OCI-LY1 (cell line): Measurements from ENCODE around the gene CNOT8.

Experiments used
- H2AFZ ChIP-seq: fragments of 200-600 bp; sonication (generic), shearing (Covaris generic); 2 replicates; pipeline ENCODE4 v1.6.0; 2014; ENCODE audit warnings: antibody characterized with exemption, mild to moderate bottlenecking, low read length
- H3F3A ChIP-seq: fragments of 200-600 bp; sonication (generic), shearing (Covaris generic); 2 replicates; pipeline ENCODE4 v1.6.0; 2014; ENCODE audit warnings: mild to moderate bottlenecking, antibody characterized with exemption, low read length, moderate library complexity; ENCODE audit not compliant: insufficient read depth
- H3K27ac ChIP-seq: fragments of 200-600 bp; sonication (generic); 2 replicates; pipeline ENCODE4 v1.5.1; 2014; ENCODE audit warnings: low read length, mixed run types, mild to moderate bottlenecking, low read depth; ENCODE audit not compliant: poor library complexity, severe bottlenecking
- H3K27me3 ChIP-seq: fragments of 200-600 bp; sonication (generic); 2 replicates; pipeline ENCODE4 v1.6.0; 2014; ENCODE audit warnings: antibody characterized with exemption, mild to moderate bottlenecking, low read length, moderate library complexity; ENCODE audit not compliant: insufficient read depth
- H3K36me3 ChIP-seq: fragments of 200-600 bp; sonication (generic); 2 replicates; pipeline ENCODE4 v1.6.1; 2014; ENCODE audit warnings: mild to moderate bottlenecking, antibody characterized with exemption, low read length, moderate library complexity, mixed read lengths; ENCODE audit not compliant: insufficient read depth
- H3K4me1 ChIP-seq: fragments of 200-600 bp; sonication (generic); 2 replicates; pipeline ENCODE4 v1.5.1; 2014; ENCODE audit warnings: mild to moderate bottlenecking, low read length, moderate library complexity; ENCODE audit not compliant: insufficient read depth, severe bottlenecking
- H3K4me2 ChIP-seq: fragments of 200-600 bp; sonication (generic), shearing (Covaris generic); 2 replicates; pipeline ENCODE4 v1.6.1; 2014; ENCODE audit warnings: low read length
- H3K4me3 ChIP-seq: fragments of 200-600 bp; sonication (generic); 2 replicates; pipeline ENCODE4 v1.5.1; 2014; ENCODE audit warnings: low read length, low read depth, mild to moderate bottlenecking, mixed read lengths; ENCODE audit not compliant: poor library complexity, severe bottlenecking
- H3K79me2 ChIP-seq: fragments of 200-600 bp; shearing (Covaris generic); 2 replicates; pipeline ENCODE4 v1.6.1; 2016; ENCODE audit warnings: mixed run types, low read length, mixed read lengths; ENCODE audit not compliant: insufficient read depth
- H3K9ac ChIP-seq: fragments of 200-600 bp; sonication (generic), shearing (Covaris generic); 2 replicates; pipeline ENCODE4 v1.6.1; 2014; ENCODE audit warnings: mild to moderate bottlenecking, low read length, mixed read lengths
- H3K9me2 ChIP-seq: fragments of 200-600 bp; sonication (generic), shearing (Covaris generic); 2 replicates; pipeline ENCODE4 v1.6.1; 2014; ENCODE audit warnings: low read depth, mild to moderate bottlenecking, low read length, mixed read lengths
- H3K9me3 ChIP-seq: fragments of 200-600 bp; shearing (Covaris generic); 2 replicates; pipeline ENCODE4 v1.6.1; 2014; ENCODE audit warnings: low read length, mixed read lengths
- H4K20me1 ChIP-seq: fragments of 200-600 bp; sonication (generic), shearing (Covaris generic); 2 replicates; pipeline ENCODE4 v1.6.0; 2016; ENCODE audit warnings: mild to moderate bottlenecking, low read length; ENCODE audit not compliant: insufficient read depth
- EZH2 ChIP-seq: fragments of 200-600 bp; sonication (generic), shearing (Covaris generic); IDR thresholded peaks from 2 replicates; pipeline ENCODE4 v1.8.0; 2017; ENCODE audit warnings: borderline replicate concordance, mixed run types, mild to moderate bottlenecking, antibody characterized with exemption, low read length, moderate library complexity, mixed read lengths
- TF ChIP-seq, protein P1 (sequence below): fragments of 200-600 bp; sonication (generic), shearing (Covaris generic); IDR thresholded peaks from 2 replicates; pipeline ENCODE4 v1.5.1; 2017; ENCODE audit warnings: mild to moderate bottlenecking, antibody characterized with exemption, low read length, moderate library complexity, mixed read lengths

CNOT8 gene

DNA sequence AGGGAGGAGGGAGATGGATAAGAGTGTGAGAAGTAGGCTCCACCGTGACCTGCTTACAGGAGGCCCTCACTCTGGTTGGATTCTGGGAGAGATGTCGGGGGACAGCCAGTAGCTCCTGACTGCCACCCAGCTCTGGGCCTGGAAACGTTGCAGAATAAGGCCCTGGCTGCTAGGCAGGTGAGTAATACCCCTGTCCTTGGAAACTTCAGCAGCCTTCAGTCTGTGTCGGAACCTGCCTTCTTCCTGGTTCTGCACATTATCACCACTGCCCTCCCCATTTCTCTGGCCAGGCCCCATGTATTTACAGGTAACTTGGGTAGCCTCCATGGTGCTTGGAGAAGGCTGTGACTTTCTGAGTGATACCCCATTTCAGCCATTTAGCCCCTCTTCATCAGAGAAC is 34.8 kb upstream of the CNOT8 start:
- Histone ChIP-seq H3K27me3 (no peaks in the 10 kb centered on the region), H3K9me3 (no peaks in the 10 kb centered on the region), H2AFZ (no peak overlapping the region), H3K36me3 (peaks cover 42% of the 10 kb centered on the region; the same call in 1 of the 2 replicates), H3K9ac (no peak overlapping the region), H3K9me2 (no peaks in the 10 kb centered on the region), H3K4me2 (no peak overlapping the region), H3K27ac (no peak overlapping the region), H3K4me3 (no peak overlapping the region), H3F3A (no peaks in the 10 kb centered on the region), H4K20me1 (no peaks in the 10 kb centered on the region), H3K4me1 (no peaks in the 10 kb centered on the region), H3K79me2 (no peaks in the 10 kb centered on the region)
- TF ChIP-seq EZH2, result no peak
- TF ChIP-seq, protein P1, sequence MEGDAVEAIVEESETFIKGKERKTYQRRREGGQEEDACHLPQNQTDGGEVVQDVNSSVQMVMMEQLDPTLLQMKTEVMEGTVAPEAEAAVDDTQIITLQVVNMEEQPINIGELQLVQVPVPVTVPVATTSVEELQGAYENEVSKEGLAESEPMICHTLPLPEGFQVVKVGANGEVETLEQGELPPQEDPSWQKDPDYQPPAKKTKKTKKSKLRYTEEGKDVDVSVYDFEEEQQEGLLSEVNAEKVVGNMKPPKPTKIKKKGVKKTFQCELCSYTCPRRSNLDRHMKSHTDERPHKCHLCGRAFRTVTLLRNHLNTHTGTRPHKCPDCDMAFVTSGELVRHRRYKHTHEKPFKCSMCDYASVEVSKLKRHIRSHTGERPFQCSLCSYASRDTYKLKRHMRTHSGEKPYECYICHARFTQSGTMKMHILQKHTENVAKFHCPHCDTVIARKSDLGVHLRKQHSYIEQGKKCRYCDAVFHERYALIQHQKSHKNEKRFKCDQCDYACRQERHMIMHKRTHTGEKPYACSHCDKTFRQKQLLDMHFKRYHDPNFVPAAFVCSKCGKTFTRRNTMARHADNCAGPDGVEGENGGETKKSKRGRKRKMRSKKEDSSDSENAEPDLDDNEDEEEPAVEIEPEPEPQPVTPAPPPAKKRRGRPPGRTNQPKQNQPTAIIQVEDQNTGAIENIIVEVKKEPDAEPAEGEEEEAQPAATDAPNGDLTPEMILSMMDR, result no peak

DNA sequence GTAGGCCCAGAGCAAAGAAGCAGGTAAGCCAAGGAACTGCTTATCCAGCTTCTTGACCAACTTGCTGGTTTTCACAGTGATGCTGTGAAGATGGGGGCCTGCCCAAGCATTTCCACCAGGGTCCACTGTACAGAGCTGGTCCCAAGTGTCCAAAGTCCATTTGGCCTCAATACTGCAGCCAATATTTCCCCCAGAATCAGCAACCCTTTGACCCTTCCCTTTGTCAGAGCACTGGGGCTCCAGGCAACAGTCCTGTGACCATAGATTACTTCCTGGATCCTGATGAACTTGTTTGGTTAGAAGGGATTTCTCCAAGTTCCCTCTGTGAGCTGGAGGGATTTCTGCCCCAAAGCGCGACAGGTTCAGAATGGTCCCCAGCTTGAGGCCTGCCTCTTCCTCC is 34.4 kb upstream of the CNOT8 start:
- no peaks in the 10 kb centered on the region for H3K9me2 ChIP-seq
- H3K9me3 ChIP-seq, result no peaks in the 10 kb centered on the region
- no peaks in the 10 kb centered on the region for H3K79me2 ChIP-seq
- no peak overlapping the region for H3K9ac ChIP-seq
- peaks cover 39% of the 10 kb centered on the region; the same call in 1 of the 2 replicates for H3K36me3 ChIP-seq
- H3K27me3 ChIP-seq, result no peaks in the 10 kb centered on the region
- H3K4me1 ChIP-seq, result no peaks in the 10 kb centered on the region
- H3F3A ChIP-seq, result no peaks in the 10 kb centered on the region
- H3K4me3 ChIP-seq, result no peak overlapping the region
- H4K20me1 ChIP-seq, result no peaks in the 10 kb centered on the region
- no peak overlapping the region for H3K27ac ChIP-seq
- no peak overlapping the region for H3K4me2 ChIP-seq
- no peak overlapping the region for H2AFZ ChIP-seq
- no peak for TF ChIP-seq EZH2
- TF ChIP-seq, protein P1, result no peak

DNA sequence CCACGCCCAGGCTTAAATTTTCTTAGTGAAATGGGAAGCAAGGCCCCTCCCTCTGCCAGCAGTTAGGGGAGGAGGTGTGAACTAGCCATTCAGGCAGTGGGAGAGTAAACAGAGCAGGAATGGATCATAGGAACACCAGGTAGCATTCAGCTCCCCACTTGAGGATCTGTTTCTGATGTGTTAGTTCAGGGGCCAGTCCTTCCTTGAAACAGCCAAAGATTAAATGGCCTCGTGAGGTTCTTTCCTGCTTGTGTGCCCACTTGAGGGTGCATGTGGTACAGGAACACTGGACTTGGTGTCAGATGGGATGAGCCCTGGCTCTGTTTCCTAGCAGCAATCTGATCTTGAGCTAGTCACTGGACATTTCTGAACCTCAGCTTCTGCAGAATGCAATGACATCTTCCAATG is 29.2 kb upstream of the CNOT8 start:
- Histone ChIP-seq H3K4me2 (no peak overlapping the region), H3K4me1 (no peaks in the 10 kb centered on the region), H3K9me3 (no peaks in the 10 kb centered on the region), H3K4me3 (no peak overlapping the region), H3K36me3 (peaks cover 40% of the 10 kb centered on the region), H3K9ac (no peak overlapping the region), H3K79me2 (no peaks in the 10 kb centered on the region), H4K20me1 (no peaks in the 10 kb centered on the region), H3K27ac (no peak overlapping the region), H3K9me2 (no peaks in the 10 kb centered on the region), H2AFZ (no peak overlapping the region), H3F3A (no peaks in the 10 kb centered on the region), H3K27me3 (no peaks in the 10 kb centered on the region)
- TF ChIP-seq, protein P1, result no peak
- no peak for TF ChIP-seq EZH2
